H1 (cell line): ENCODE results near the gene MAP7D1. TPM values are rescaled to one million over a fixed set of nuclear protein-coding genes. Genes with fewer than 3 reads are reported as not detected.
A peak's percentile ranks its signal among the peaks of the same experiment; 100 is the strongest.

Experiments used
- CTCF ChIA-PET: fragments of 300-600 bp; sonication (Branson Sonifier 250); formaldehyde crosslinking; loops from one replicate; lab custom pipeline; 2021; ENCODE audit not compliant: partially characterized antibody; lab: Charles Lee
- POLR2A ChIA-PET: fragments of 300-600 bp; sonication (Branson Sonifier 250); formaldehyde crosslinking; loops from one replicate; lab custom pipeline; 2021; ENCODE audit warnings: inconsistent platforms; ENCODE audit not compliant: partially characterized antibody; lab: Charles Lee
- DNase-seq, 2 experiments: peaks; one replicate each; pipeline versions ENCODE4 v3.0.0 to v3.0.0-alpha.2; 2010 to 2022; ENCODE audit warnings: low spot score in 2 of 2, low read depth in 1 of 2, mixed read lengths in 1 of 2
- FAIRE-seq: peaks from 2 replicates; lab custom pipeline; 2011; peaks lifted over from hg19 to GRCh38; lab: Jason Lieb, UNC
- H2AFZ ChIP-seq: 2 replicates; pipeline ENCODE4 v1.8.1; 2012; ENCODE audit warnings: low read length, inconsistent platforms
- H2AK5ac ChIP-seq: 2 replicates; pipeline ENCODE4 v1.6.1; 2013; ENCODE audit warnings: low read depth, low read length
- H2BK120ac ChIP-seq: replicated peaks from 2 replicates; pipeline ENCODE3; 2013; ENCODE audit warnings: low read depth, low read length, inconsistent platforms
- H2BK12ac ChIP-seq: 2 replicates; pipeline ENCODE4 v1.6.1; 2013; ENCODE audit warnings: low read depth, low read length
- H2BK15ac ChIP-seq: 2 replicates; pipeline ENCODE4 v1.6.1; 2013; ENCODE audit warnings: low read length
- H2BK20ac ChIP-seq: 2 replicates; pipeline ENCODE4 v1.6.1; 2013; ENCODE audit warnings: low read length
- H2BK5ac ChIP-seq: 2 replicates; pipeline ENCODE4 v1.6.1; 2013; ENCODE audit warnings: low read depth, low read length
- H3K14ac ChIP-seq: 2 replicates; pipeline ENCODE4 v1.6.1; 2013; ENCODE audit warnings: inconsistent platforms; ENCODE audit not compliant: insufficient read length
- H3K18ac ChIP-seq: 2 replicates; pipeline ENCODE4 v1.6.1; 2013; ENCODE audit warnings: low read length; ENCODE audit errors: extremely low read depth
- H3K23ac ChIP-seq: 2 replicates; pipeline ENCODE4 v1.6.1; 2013; ENCODE audit warnings: inconsistent platforms; ENCODE audit not compliant: insufficient read length
- H3K23me2 ChIP-seq: 2 replicates; pipeline ENCODE4 v1.6.1; 2013; ENCODE audit warnings: low read depth, low read length
- H3K27ac ChIP-seq: 2 replicates; pipeline ENCODE4 v1.6.1; 2011; ENCODE audit warnings: low read depth, low read length, inconsistent platforms
- H3K27me3 ChIP-seq, 4 experiments: replicated peaks in 1 of 4; 1 replicate in 1 of 4; 2 replicates in 3 of 4; pipeline versions ENCODE4 v1.6.1 to v1.8.1; 2011 to 2013; ENCODE audit warnings: low read length in 3 of 4, mild to moderate bottlenecking in 3 of 4, inconsistent platforms in 2 of 4, mixed read lengths in 2 of 4, moderate library complexity in 1 of 4; ENCODE audit not compliant: control insufficient read depth in 3 of 4, insufficient read depth in 3 of 4; ENCODE audit errors: extremely low read depth in 1 of 4
- H3K36me3 ChIP-seq, 4 experiments: 2 replicates each; pipeline versions ENCODE4 v1.6.1 to v1.8.1; 2011 to 2013; ENCODE audit warnings: mild to moderate bottlenecking in 4 of 4, low read length in 3 of 4, moderate library complexity in 2 of 4, control low read depth in 1 of 4, inconsistent platforms in 1 of 4; ENCODE audit not compliant: insufficient read depth in 4 of 4, control insufficient read depth in 2 of 4
- H3K4ac ChIP-seq: replicated peaks from 2 replicates; pipeline ENCODE3; 2013; ENCODE audit warnings: low read length, low read depth, mixed read lengths, inconsistent platforms; ENCODE audit not compliant: insufficient read length
- H3K4me1 ChIP-seq, 4 experiments: replicated peaks in 1 of 4; 1 replicate in 1 of 4; 2 replicates in 3 of 4; pipeline versions ENCODE4 v1.6.1 to v1.8.1; 2011 to 2013; ENCODE audit warnings: low read length in 3 of 4, inconsistent platforms in 2 of 4, mixed read lengths in 1 of 4; ENCODE audit not compliant: insufficient read depth in 4 of 4, control insufficient read depth in 3 of 4
- H3K4me2 ChIP-seq, 2 experiments: 2 replicates each; pipeline versions ENCODE4 v1.6.1 to v1.8.1; 2011 to 2013; ENCODE audit warnings: low read depth in 2 of 2, low read length in 2 of 2, control low read depth in 1 of 2, inconsistent platforms in 1 of 2, mild to moderate bottlenecking in 1 of 2; ENCODE audit not compliant: insufficient read depth in 1 of 2
- H3K4me3 ChIP-seq, 4 experiments: fragments of 200-600, 300-600 bp in 1 of 4; sonication (generic), shearing (Covaris generic), sonication (Bioruptor Twin) in 1 of 4; 2 replicates each; pipeline versions ENCODE4 v1.5.1 to v1.8.1; 2011 to 2016; ENCODE audit warnings: low read length in 4 of 4, low read depth in 3 of 4, control low read depth in 2 of 4, inconsistent platforms in 2 of 4, mild to moderate bottlenecking in 2 of 4, mixed read lengths in 1 of 4, moderate library complexity in 1 of 4; ENCODE audit not compliant: insufficient read depth in 2 of 4; ENCODE audit errors: extremely low read depth in 1 of 4
- H3K56ac ChIP-seq: replicated peaks from 2 replicates; pipeline ENCODE3; 2013; ENCODE audit warnings: low read depth, mild to moderate bottlenecking, mixed read lengths, low read length, inconsistent platforms; ENCODE audit not compliant: insufficient read length
- H3K79me1 ChIP-seq: 2 replicates; pipeline ENCODE4 v1.6.1; 2013; ENCODE audit warnings: low read depth, low read length, control low read depth
- H3K79me2 ChIP-seq, 2 experiments: 2 replicates each; pipeline versions ENCODE4 v1.6.1 to v1.8.1; 2012 to 2013; ENCODE audit warnings: low read length in 2 of 2, mild to moderate bottlenecking in 2 of 2, inconsistent platforms in 1 of 2; ENCODE audit not compliant: insufficient read depth in 2 of 2, control insufficient read depth in 1 of 2
- H3K9ac ChIP-seq, 4 experiments: replicated peaks in 1 of 4; 1 replicate in 1 of 4; 2 replicates in 3 of 4; pipeline versions ENCODE4 v1.6.1 to v1.8.1; 2011 to 2013; ENCODE audit warnings: low read depth in 3 of 4, low read length in 3 of 4, control low read depth in 2 of 4, mild to moderate bottlenecking in 2 of 4, moderate library complexity in 2 of 4, inconsistent platforms in 1 of 4; ENCODE audit errors: extremely low read depth in 1 of 4
- H3K9me3 ChIP-seq, 2 experiments: 2 replicates each; pipeline versions ENCODE4 v1.6.1 to v1.8.1; 2012 to 2013; ENCODE audit warnings: mild to moderate bottlenecking in 2 of 2, moderate library complexity in 2 of 2, control low read depth in 1 of 2, inconsistent platforms in 1 of 2, low read depth in 1 of 2, low read length in 1 of 2, mixed read lengths in 1 of 2; ENCODE audit not compliant: insufficient read depth in 2 of 2
- H4K20me1 ChIP-seq, 2 experiments: replicated peaks in 1 of 2; 2 replicates each; pipeline versions ENCODE3 to v1.8.1; 2011 to 2013; ENCODE audit warnings: inconsistent platforms in 2 of 2, low read length in 2 of 2, mild to moderate bottlenecking in 1 of 2; ENCODE audit not compliant: insufficient read depth in 2 of 2, control insufficient read depth in 1 of 2
- H4K5ac ChIP-seq: 2 replicates; pipeline ENCODE4 v1.6.1; 2013; ENCODE audit warnings: low read length, low read depth, mixed read lengths, inconsistent platforms; ENCODE audit not compliant: insufficient read length
- H4K8ac ChIP-seq: 2 replicates; pipeline ENCODE4 v1.8.0; 2013; ENCODE audit warnings: mild to moderate bottlenecking, moderate library complexity, low read length, inconsistent platforms; ENCODE audit not compliant: insufficient read depth; ENCODE audit errors: extremely low read depth
- H4K91ac ChIP-seq: replicated peaks from 2 replicates; pipeline ENCODE3; 2013; ENCODE audit warnings: low read length, mixed read lengths, inconsistent platforms; ENCODE audit not compliant: insufficient read length
- CREB1 ChIP-seq: IDR thresholded peaks from 2 replicates; pipeline ENCODE4 v1.6.1; 2012; ENCODE audit warnings: inconsistent platforms
- JUN ChIP-seq: IDR thresholded peaks from 2 replicates; pipeline ENCODE4 v1.6.1; 2011; ENCODE audit warnings: low read depth, mild to moderate bottlenecking, improper control_type of control experiment, low read length
- WGBS, 2 experiments: shearing (Covaris generic) in 1 of 2; methylation state at CpG; one replicate each; pipeline versions ENCODE4 v1.1.6 to v1.1.7; 2013 to 2015; ENCODE audit warnings: low lambda C conversion rate in 2 of 2, mixed read lengths in 2 of 2, inconsistent platforms in 1 of 2, low coverage in 1 of 2, missing lambda C conversion rate in 1 of 2; ENCODE audit not compliant: insufficient replicate concordance in 2 of 2, insufficient coverage in 1 of 2, insufficient read length in 1 of 2; ENCODE audit errors: extremely low coverage in 1 of 2, missing lambda C conversion rate in 1 of 2; 5-methylcytosine and 5-hydroxymethylcytosine counted together
- polyA plus RNA-seq, 7 experiments: library from polyadenylated mRNA; depleted of rRNA in 3 of 7; stranded (reverse) in 5 of 7; unstranded in 2 of 7; fragments of >200 nt in 5 of 7; fragments of 200-250 nt in 2 of 7; gene quantifications; 1 replicate in 5 of 7; 2 replicates in 1 of 7; 4 replicates in 1 of 7; pipeline versions ENCODE4 v1.2.1 to v1.2.3, GENCODE V29; 2011 to 2013; ENCODE audit warnings: missing spikeins in 2 of 7, mixed read lengths in 2 of 7
- total RNA-seq: library from RNA; stranded (reverse); fragmentation: NEBNext Ultra II Directional; extraction: Animal tissue kit (Norgen Biotek cat#: 25700); gene quantifications from 2 replicates; pipeline ENCODE4 v1.2.1, GENCODE V29; 2021

Gene MAP7D1
- total and polyA plus RNA-seq, 2 of the 8 experiments (the other 6 are each of a cell fraction or from before 2014, with no cell fraction given): 18.2 to 52.4 TPM

DNA sequence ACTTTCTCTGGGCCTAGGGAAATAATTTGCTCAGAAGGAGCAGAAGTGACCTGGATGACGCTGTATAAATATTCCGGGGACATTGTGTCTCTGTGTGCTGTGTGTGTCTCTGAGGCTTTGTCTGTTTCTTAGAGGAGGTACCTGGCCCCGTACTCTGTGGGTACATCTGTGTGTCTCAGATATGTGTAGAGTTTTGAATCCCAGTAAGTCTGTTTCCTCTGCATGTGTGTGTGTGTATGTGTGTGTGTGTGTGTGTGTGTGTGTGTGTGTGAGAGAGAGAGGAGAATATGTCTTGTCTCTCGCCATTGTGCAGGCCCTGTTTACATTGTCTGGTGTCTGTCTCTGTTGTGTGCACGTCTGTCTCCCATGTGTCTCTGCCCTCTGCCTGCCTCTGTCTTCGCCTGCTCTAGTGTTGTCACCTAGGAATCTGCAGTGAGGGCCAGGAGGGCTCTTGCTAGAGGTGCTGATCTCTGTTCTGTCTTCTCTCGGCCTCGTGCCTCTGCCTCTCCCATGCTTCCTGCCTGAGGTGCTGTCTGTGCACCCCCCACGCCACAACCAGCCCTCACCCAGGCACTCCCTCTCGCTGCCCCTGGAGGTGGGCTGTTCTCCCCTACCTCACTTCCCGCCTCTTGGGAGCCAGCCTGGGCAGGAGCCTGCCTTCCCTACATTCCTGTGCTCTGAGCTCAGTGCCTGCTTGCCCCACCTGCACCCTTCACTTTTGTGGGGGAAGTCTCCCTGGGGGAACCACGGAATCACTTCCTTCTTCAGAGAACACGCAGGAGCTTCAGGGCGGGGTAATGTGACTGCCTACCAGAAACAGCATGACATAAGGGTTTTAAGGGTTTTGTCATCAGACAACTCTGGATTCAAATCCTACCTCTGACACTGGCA lies 5.9 kb downstream of the MAP7D1 start:
- no peak for FAIRE-seq
- Histone ChIP-seq H3K56ac (no peak overlapping the region), H2BK5ac (0 out of 2 replicates have a peak overlapping the region, but pooled peaks have one; percentile 84), H2BK12ac (peak overlapping the region; percentile 65), H4K91ac (peak overlapping the region; percentile 52), H3K4me3 (peak overlapping the region; percentile 29 to 60 (median 48); a peak in 7 of 8 replicates), H2AFZ (no peak overlapping the region), H3K23ac (no peak overlapping the region), H2AK5ac (peak overlapping the region; percentile 91; the same call in 1 of the 2 replicates), H3K18ac (peak overlapping the region; percentile 42; the same call in 1 of the 2 replicates), H3K4me1 (peaks cover 0 to 22% (median 13%) of the 10 kb centered on the region in 4 experiments; a peak in 6 of 7 replicates), H3K79me1 (peaks cover 17% of the 10 kb centered on the region), H2BK15ac (peak overlapping the region; percentile 83), H2BK120ac (peak overlapping the region; percentile 16), H3K14ac (no peak overlapping the region), H4K8ac (peak overlapping the region; percentile 4; the same call in 1 of the 2 replicates)
- 77% methylated on average over 14 of the region's 14 CpGs; no CpG with 5 or more reads in 1 of the 2 experiments for WGBS, 2 experiments
- no peak for DNase-seq
- no peak for TF ChIP-seq CREB1
- TF ChIP-seq JUN: 0 out of 2 replicates have a peak, but pooled peaks have one; percentile 26
- TF ChIP-seq, all 59 proteins: peak for 1
- Histone ChIP-seq H3K4ac (no peak overlapping the region), H3K79me2 (peaks cover 0 to 50% of the 10 kb centered on the region in 2 experiments; a peak in 3 of 4 replicates), H3K9ac (peak overlapping the region in 2 of 4 experiments; percentile 70 to 78; a peak in 5 of 7 replicates), H3K23me2 (peaks cover 6% of the 10 kb centered on the region; the same call in 1 of the 2 replicates), H3K27me3 (no peaks in the 10 kb centered on the region), H4K20me1 (peaks cover 0 to 17% of the 10 kb centered on the region in 2 experiments), H2BK20ac (peak overlapping the region; percentile 64; the same call in 1 of the 2 replicates), H3K4me2 (peak overlapping the region; percentile 62 to 76), H3K27ac (peak overlapping the region; percentile 89; the same call in 1 of the 2 replicates), H3K9me3 (no peaks in the 10 kb centered on the region), H4K5ac (no peak overlapping the region), H3K36me3 (no peaks in the 10 kb centered on the region)
- ChIA-PET CTCF (interaction anchor here (0.6 to 17.6 kb wide), 19 partner anchors 9 to 186 kb away, joined by 3 to 233 read pairs (median 7); partner anchors contain the start of genes THRAP3 and TRAPPC3), POLR2A (interaction anchor here (1.1 to 4.3 kb wide), 9 partner anchors 11 to 65 kb away, joined by 3 to 49 read pairs (median 12); partner anchors contain the start of genes THRAP3 and TRAPPC3)
